Muscle of leg (tissue), 11 donors: Measurements from ENCODE around the gene TSPAN4. TPM values are rescaled to one million over a fixed set of nuclear protein-coding genes. Genes with fewer than 3 reads are reported as not detected.

Experiments used
- DNase-seq: peaks from one replicate; pipeline ENCODE4 v3.0.0; 2013
- H3K27ac ChIP-seq: one replicate; pipeline ENCODE4 v1.5.1; 2013; ENCODE audit warnings: mild to moderate bottlenecking, low read length, control low read depth
- H3K27me3 ChIP-seq: one replicate; pipeline ENCODE4 v1.6.1; 2013; ENCODE audit warnings: low read length; ENCODE audit not compliant: control insufficient read depth, insufficient read depth
- H3K36me3 ChIP-seq: one replicate; pipeline ENCODE4 v1.6.1; 2013; ENCODE audit warnings: low read length; ENCODE audit not compliant: control insufficient read depth, insufficient read depth
- H3K4me1 ChIP-seq: one replicate; pipeline ENCODE4 v1.6.1; 2013; ENCODE audit warnings: low read length; ENCODE audit not compliant: control insufficient read depth, insufficient read depth
- H3K4me3 ChIP-seq: one replicate; pipeline ENCODE4 v1.5.1; 2013; ENCODE audit warnings: low read length, control low read depth
- H3K9me3 ChIP-seq: replicated peaks from 2 replicates; pipeline ENCODE4 v1.6.1; 2013; ENCODE audit warnings: low read depth, low read length; ENCODE audit not compliant: control insufficient read depth
- WGBS: methylation state at CpG from one replicate; pipeline ENCODE4 v1.1.5; 2013; ENCODE audit warnings: missing lambda C conversion rate; ENCODE audit not compliant: insufficient coverage; 5-methylcytosine and 5-hydroxymethylcytosine counted together
- polyA plus RNA-seq, 8 donors: library from polyadenylated mRNA; unstranded; fragments of 120-200 nt; gene quantifications; one replicate each; pipeline versions ENCODE4 v1.2.1 to v1.2.3, GENCODE V29; 2013; ENCODE audit warnings: inconsistent platforms in 1 of 8, low replicate concordance in 1 of 8; ENCODE audit not compliant: insufficient read length in 8 of 8, insufficient read depth in 1 of 8
- total RNA-seq: library from RNA; stranded (reverse); fragments of 120-200 nt; gene quantifications from one replicate; pipeline ENCODE4 v1.2.4, GENCODE V29; 2013

The TSPAN4 gene
- total and polyA plus RNA-seq, 9 donors: 48.0 to 75.9 (median 63.3) TPM

DNA sequence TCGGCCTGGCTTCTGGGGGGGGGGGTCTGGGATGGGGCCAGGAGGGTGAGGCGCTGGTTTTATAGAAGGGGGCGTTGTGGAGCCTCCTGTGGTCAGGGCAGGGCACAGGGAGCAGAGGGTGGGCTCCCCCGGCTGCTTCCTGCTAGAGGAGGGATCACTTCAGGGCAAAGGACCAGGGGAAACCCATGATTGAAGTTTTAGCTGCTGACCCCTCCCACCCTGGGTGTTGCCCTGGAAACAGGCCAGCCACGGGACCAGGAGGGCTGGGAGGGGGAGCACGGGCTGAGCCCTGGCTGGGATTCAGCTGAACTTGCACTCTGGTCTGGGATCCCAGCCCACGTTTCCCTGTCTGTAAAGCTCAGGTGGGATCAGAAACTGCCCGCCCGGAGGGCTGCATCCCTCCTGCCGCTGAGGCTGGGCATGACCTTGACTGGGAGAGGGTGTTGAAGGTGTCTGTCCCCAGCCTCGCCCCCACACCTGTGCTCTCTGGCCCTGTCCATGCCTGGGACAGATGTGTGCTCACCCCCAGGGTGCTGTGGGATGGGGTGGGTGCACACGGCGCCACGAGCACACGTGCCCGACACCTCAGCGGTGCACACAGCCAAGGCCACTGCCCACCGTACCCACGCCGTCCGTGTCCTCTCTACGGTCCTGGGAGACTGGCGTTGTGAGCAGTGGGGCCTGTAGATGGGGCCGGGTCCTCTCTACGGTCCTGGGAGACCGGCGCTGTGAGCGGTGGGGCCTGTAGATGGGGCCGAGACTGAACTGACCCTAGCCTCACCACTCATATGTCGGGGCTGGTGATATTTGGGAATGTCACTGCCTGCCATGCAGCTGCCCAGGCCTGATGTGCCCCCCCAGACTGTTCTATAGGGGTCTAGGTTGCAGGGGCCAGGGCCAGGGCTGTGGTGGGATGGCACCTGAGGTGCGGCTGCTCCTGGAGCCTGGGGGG, 2.3 kb downstream of the TSPAN4 start:
- Histone ChIP-seq H3K36me3 (peaks cover 14% of the 10 kb centered on the region), H3K27ac (peak overlapping the region; percentile 93), H3K4me3 (peak overlapping the region; percentile 86), H3K27me3 (peaks cover 10% of the 10 kb centered on the region), H3K9me3 (no peaks in the 10 kb centered on the region), H3K4me1 (peaks cover 62% of the 10 kb centered on the region)
- 21% methylated on average over 16 of the region's 31 CpGs for WGBS
- peak; percentile 97 for DNase-seq

DNA sequence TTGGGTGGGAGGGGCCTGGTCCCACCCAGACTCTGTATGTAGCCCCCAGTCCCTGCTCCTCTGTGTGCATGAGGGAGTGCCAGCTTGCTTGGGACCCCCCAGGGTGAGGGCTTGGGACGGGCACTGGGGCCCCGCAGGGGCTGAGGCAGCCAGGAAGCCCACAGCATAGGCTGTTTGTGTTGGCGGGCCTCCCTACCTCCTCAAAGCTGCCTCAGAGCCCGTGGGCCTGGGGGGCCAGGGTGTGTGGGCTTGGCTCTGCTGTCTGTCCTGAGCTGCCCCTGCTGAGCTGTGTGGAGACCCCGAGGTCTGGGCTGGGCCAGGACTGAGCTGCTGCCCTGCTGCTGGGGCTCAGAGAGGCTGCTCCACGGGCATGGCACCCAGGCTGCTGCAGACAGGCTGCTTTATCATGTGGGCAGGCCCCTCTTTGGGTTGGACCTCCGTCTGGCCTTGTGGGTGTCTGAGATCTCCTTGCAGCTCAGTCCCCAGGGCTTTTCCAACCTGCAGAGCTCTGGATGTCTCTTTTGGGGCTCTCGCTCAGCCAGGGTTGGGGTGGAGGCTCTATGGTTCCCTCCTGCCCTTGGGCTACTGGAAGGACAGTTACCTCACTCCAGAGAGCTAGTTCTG, 3.3 kb downstream of the TSPAN4 start:
- H3K9me3 ChIP-seq: no peaks in the 10 kb centered on the region
- peaks cover 20% of the 10 kb centered on the region for H3K27me3 ChIP-seq
- peak overlapping the region; percentile 93 for H3K27ac ChIP-seq
- H3K4me3 ChIP-seq: no peak overlapping the region
- peaks cover 62% of the 10 kb centered on the region for H3K4me1 ChIP-seq
- H3K36me3 ChIP-seq: peaks cover 4% of the 10 kb centered on the region
- WGBS: 53% methylated on average over 7 of the region's 8 CpGs
- no peak for DNase-seq

DNA sequence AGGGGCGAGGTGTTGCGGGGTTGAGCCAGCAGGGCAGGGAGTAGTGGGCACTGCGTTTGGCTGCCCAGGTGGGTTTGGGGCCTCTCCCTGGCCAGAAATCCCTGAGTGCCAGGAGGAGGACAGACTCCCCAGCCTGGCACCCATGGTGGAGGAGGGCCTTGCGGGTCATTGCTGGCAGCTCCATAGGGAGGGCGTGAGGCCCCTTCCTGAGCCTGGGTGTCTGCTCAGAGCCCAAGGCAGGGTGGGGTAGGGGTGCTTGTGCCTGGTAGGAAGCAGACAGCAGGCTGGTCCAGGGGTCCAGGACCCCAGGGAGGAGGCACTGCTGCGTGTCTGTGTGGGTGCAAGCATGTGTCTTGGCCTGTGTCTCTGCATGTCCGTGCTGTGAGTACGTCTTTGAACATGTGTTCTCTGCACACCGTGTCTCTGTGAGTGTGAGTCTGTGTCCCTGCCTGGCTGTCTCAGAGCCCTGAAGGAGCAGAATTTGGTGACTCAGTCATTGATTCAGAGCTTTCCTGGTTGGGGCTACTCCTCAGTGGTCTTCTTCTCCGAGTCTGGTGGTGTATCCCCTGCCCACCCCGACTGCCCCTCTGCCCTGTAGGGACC, 3.9 kb downstream of the TSPAN4 start:
- no peak overlapping the region for H3K27ac ChIP-seq
- no peak overlapping the region for H3K4me3 ChIP-seq

DNA sequence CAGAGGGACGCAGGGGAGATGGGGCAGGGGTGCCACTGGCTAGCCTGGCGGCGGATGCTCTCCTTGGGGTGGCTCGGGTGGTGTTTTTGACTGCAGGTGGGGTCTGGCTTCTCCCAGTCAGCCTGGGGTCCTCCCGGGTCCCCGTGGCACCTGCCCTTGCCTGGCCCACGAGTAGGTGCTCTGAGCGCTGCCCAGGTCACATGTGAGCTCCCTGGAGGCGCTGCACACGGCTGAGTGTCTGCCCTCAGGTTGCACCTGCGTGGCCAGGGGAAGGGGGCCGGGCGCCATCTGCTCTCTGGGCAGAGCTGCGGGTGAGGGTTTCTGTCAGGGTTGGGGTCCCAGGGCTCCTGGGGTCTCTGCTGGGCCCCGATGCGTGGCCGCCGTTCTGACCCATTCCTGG, 5.2 kb downstream of the TSPAN4 start:
- Histone ChIP-seq H3K9me3 (no peaks in the 10 kb centered on the region), H3K27me3 (peaks cover 21% of the 10 kb centered on the region), H3K36me3 (no peaks in the 10 kb centered on the region), H3K27ac (no peak overlapping the region), H3K4me3 (no peak overlapping the region), H3K4me1 (peaks cover 61% of the 10 kb centered on the region)
- 78% methylated on average over 13 of the region's 18 CpGs for WGBS
- no peak for DNase-seq

More for the DNA sequence above, 3.9 kb downstream of the TSPAN4 start:
- Histone ChIP-seq H3K36me3 (no peaks in the 10 kb centered on the region), H3K4me1 (peaks cover 62% of the 10 kb centered on the region), H3K9me3 (no peaks in the 10 kb centered on the region), H3K27me3 (peaks cover 21% of the 10 kb centered on the region)
- DNase-seq: no peak
- 59% methylated on average over 11 of the region's 11 CpGs for WGBS

DNA sequence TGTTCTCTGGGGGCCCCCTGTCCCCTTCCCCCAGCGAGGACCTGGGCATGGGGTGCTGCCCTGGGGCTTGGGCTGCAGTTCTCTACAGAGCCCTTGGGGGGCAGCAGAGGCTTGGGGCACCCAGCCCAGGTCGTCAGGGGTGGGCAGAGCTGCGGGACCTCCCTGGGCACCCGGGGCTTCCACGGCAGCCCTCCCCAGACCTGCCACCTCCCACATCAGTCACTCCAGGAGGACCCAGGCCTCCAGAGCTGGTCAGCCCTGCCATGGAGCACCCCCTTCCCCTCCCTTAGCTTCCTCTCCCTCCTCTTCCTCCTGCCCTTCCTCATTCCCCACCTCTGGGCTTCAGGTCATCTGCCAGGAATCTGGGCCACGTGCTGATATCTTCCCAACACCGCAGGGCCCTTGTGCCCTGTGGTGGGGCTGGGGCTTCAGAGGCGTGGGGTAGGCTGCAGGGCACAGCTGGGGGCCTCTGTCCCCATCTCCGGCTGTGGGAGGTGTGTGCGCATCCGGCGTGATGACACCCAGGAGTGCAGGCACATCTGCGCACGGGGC, 5.8 kb downstream of the TSPAN4 start:
- no peaks in the 10 kb centered on the region for H3K36me3 ChIP-seq
- no peak overlapping the region for H3K4me3 ChIP-seq
- H3K9me3 ChIP-seq: no peaks in the 10 kb centered on the region
- no peak overlapping the region for H3K27ac ChIP-seq
- H3K4me1 ChIP-seq: peaks cover 61% of the 10 kb centered on the region
- DNase-seq: no peak
- H3K27me3 ChIP-seq: peaks cover 21% of the 10 kb centered on the region
- WGBS: 33% methylated on average over 10 of the region's 14 CpGs

DNA sequence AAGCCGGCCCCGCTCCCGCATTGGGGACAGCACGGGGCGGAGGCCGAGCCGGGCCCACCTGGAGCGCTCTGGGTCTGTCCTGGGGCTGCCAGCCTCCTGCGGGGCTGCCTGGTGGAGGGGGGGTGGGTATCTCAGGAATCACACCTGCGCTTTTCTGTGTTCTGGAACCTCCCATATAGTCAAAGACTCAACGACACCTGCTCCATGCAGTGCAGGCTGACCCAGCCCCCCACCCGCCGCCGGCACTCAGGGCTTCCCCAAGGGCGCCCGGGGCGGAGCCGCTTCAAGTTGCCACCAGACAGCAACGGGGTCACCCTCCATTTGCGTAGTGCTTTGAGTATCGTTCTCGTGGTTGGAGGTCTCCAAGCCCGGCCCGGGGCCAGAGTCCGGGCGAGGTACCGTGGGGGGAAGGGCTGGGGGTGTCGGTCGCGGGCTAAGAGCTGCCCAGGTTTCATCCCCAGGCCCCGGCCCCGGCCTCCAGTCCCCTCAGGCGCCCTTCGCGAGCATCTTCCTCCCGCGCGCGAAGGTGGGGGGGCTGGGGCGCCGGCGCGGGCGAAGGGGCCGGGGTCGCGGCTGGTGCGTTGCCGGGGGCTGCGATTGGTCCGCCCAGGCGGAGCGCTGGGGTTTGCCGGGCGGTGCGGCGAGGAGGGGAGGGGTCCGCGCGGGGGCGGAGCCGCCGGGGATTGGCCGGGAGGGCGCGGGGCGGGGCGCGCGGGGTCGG, 6.6 kb downstream of the TSPAN4 start:
- Histone ChIP-seq H3K27ac (no peak overlapping the region), H3K9me3 (no peaks in the 10 kb centered on the region), H3K4me3 (peak overlapping the region; percentile 42), H3K4me1 (peaks cover 59% of the 10 kb centered on the region), H3K36me3 (peaks cover 2% of the 10 kb centered on the region), H3K27me3 (peaks cover 21% of the 10 kb centered on the region)
- 4% methylated on average over 60 of the region's 71 CpGs for WGBS
- no peak for DNase-seq

DNA sequence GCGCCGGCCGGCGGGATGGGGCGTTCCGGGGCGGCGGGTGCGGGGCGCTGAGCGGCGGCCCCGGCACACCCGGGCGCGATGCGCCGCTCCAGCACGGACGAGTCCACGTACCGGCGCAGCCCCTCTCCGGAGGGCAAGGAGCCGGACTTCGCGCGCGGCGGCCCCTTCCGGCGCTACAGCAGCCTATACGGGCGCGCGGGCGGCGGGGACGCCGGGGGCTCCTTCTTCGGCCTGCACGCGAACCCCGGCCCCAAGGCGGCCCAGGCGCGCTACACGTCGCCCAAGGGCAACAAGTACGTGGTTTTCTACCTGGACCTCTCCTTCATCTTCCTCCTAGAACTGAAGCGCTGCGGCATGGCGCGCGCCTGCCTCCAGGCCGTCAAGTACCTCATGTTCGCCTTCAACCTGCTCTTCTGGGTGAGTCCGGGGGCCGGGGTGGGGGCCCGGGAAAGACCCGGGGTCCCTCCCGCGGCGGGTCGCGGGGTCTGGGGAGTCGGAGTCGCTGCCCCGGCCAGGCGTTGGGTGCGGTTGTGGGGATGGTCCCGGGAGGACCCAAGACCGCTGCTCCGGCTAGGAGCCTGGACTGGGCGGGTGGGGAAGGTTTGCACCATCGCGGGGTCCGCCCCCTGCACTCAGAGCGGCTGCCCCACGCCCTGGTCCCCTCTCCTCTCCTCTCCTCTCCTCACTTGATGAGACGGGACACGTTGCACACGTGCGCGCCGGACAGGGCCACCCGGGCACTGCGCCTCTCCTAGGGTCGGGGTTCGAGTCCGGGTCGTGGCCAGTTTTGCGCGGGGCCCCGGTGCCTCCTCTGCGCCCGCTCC, 7.5 kb downstream of the TSPAN4 start:
- no peaks in the 10 kb centered on the region for H3K9me3 ChIP-seq
- H3K27ac ChIP-seq: no peak overlapping the region
- H3K27me3 ChIP-seq: peaks cover 21% of the 10 kb centered on the region
- H3K4me3 ChIP-seq: peak overlapping the region; percentile 34
- 6% methylated on average over 91 of the region's 97 CpGs for WGBS
- peaks cover 59% of the 10 kb centered on the region for H3K4me1 ChIP-seq
- DNase-seq: no peak
- H3K36me3 ChIP-seq: peaks cover 2% of the 10 kb centered on the region

DNA sequence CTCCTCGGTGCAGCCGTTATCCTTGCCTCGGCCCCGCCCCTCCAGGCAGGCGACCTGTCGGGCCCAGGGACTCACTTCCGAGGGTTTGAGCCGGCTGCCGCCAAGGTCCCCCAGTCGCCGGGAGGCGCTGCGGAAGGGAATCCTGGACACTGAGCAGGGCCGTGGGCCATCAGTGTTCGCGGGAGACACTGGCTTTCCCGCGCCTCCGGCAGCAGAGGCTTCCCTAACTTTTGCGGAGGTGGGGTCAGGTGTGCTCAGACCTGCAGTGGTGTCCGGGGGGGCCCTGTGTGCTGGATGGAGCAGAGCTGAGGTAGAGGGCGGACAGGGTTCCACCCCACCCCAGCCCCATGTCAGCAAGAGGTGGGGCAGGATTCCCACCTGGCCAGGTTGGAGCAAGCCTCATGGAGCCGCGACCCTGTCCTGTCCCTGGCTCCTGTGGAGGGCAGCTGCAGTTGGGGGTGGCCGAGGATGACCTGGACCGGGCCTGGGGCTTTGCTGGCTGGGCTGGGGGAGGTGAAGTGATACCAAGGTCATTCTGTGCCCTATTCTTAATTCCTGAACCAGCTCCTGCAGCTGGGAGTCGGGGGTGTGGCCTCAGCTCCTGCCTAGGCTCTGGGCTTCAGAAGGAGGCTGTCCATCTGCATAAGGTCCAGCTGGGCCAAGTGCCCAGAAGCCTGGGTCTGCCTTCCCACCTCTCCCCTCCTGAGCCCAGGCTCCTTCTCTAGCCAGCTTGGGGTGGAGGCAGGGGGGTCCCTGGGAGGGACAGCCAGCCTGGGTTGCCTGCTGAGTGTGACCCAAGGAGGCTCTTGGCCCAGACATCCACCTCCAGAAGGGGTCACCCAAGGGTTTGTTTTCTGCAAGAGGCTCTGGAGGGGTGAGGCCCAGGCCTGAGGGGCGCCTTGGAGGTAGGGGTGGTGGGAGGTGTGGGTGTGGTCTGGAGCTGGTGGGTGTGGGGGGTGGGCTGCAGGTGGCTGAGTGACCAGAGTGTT, 8.4 kb downstream of the TSPAN4 start:
- Histone ChIP-seq H3K27me3 (peaks cover 21% of the 10 kb centered on the region), H3K4me1 (peaks cover 58% of the 10 kb centered on the region), H3K27ac (no peak overlapping the region), H3K4me3 (peak overlapping the region; percentile 34), H3K36me3 (peaks cover 2% of the 10 kb centered on the region), H3K9me3 (no peaks in the 10 kb centered on the region)
- DNase-seq: no peak
- WGBS: 27% methylated on average over 26 of the region's 28 CpGs
